DND-41 (cell line): ENCODE data around the gene SEC16B.

Source experiments
- ATAC-seq: fragments of 200-7000 bp; cut with Tn5 transposase; 3 replicates; pipeline ENCODE4 v1.9.1; 2021; ENCODE audit warnings: low read depth; ENCODE audit not compliant: insufficient read depth
- DNase-seq: peaks from one replicate; pipeline ENCODE4 v3.0.0-alpha.2; 2020
- H2AFZ ChIP-seq: 2 replicates; pipeline ENCODE4 v1.6.0; 2012; ENCODE audit warnings: low read depth, low read length
- H3K27ac ChIP-seq: 2 replicates; pipeline ENCODE4 v1.5.1; 2012; ENCODE audit warnings: low read length, inconsistent platforms
- H3K27me3 ChIP-seq: fragments of 200-600 bp; sonication (generic); 2 replicates; pipeline ENCODE4 v1.6.0; 2012; ENCODE audit warnings: low read length, mild to moderate bottlenecking, inconsistent platforms; ENCODE audit not compliant: insufficient read depth, poor library complexity
- H3K36me3 ChIP-seq: 2 replicates; pipeline ENCODE4 v1.5.1; 2012; ENCODE audit warnings: low read length, inconsistent platforms; ENCODE audit not compliant: insufficient read depth
- H3K4me1 ChIP-seq: 2 replicates; pipeline ENCODE4 v1.5.1; 2012; ENCODE audit warnings: mild to moderate bottlenecking, low read length; ENCODE audit not compliant: insufficient read depth
- H3K4me2 ChIP-seq: 2 replicates; pipeline ENCODE4 v1.6.0; 2012; ENCODE audit warnings: mild to moderate bottlenecking, moderate library complexity, low read length, inconsistent platforms; ENCODE audit not compliant: insufficient read depth
- H3K4me3 ChIP-seq, 2 experiments: fragments of 200-600 bp in 1 of 2; shearing (Covaris generic) in 1 of 2; 2 replicates each; pipeline ENCODE4 v1.5.1; 2012 to 2016; ENCODE audit warnings: inconsistent platforms in 2 of 2, low read length in 2 of 2, mild to moderate bottlenecking in 2 of 2, low read depth in 1 of 2, moderate library complexity in 1 of 2
- H3K79me2 ChIP-seq: 2 replicates; pipeline ENCODE4 v1.6.0; 2012; ENCODE audit warnings: low read length, inconsistent platforms; ENCODE audit not compliant: insufficient read depth
- H3K9ac ChIP-seq: 2 replicates; pipeline ENCODE4 v1.6.0; 2012; ENCODE audit warnings: low read depth, mild to moderate bottlenecking, inconsistent platforms, low read length, moderate library complexity
- H3K9me3 ChIP-seq: 2 replicates; pipeline ENCODE4 v1.5.1; 2012; ENCODE audit warnings: low read length, moderate library complexity, mild to moderate bottlenecking, inconsistent platforms; ENCODE audit not compliant: insufficient read depth, severe bottlenecking
- H4K20me1 ChIP-seq: 2 replicates; pipeline ENCODE4 v1.6.0; 2012; ENCODE audit warnings: low read length; ENCODE audit not compliant: insufficient read depth
- EZH2 ChIP-seq: IDR thresholded peaks from 3 replicates; pipeline ENCODE4 v1.6.1; 2012; ENCODE audit warnings: borderline replicate concordance, low read depth, mild to moderate bottlenecking, moderate library complexity, low read length, inconsistent platforms; ENCODE audit not compliant: severe bottlenecking
- TF ChIP-seq, protein P1 (sequence below): IDR thresholded peaks from 2 replicates; pipeline ENCODE4 v1.5.1; 2012; ENCODE audit warnings: borderline replicate concordance, low read length, moderate library complexity, mild to moderate bottlenecking; ENCODE audit not compliant: poor library complexity, severe bottlenecking; ENCODE audit errors: extremely low read depth

Gene SEC16B

GRCh38 chr1:177966199-177966598 is 3.7 kb downstream of the SEC16B start:
- Histone ChIP-seq H3K79me2 (no peaks in the 10 kb centered on the region), H3K4me1 (no peaks in the 10 kb centered on the region), H3K27ac (no peak overlapping the region)

GRCh38 chr1:177965293-177965692 is 4.6 kb downstream of the SEC16B start:
- Histone ChIP-seq H3K79me2 (no peaks in the 10 kb centered on the region), H2AFZ (no peak overlapping the region), H3K4me2 (no peak overlapping the region), H3K36me3 (no peaks in the 10 kb centered on the region), H3K27me3 (no peaks in the 10 kb centered on the region), H3K4me3 (no peak overlapping the region), H3K4me1 (no peaks in the 10 kb centered on the region), H3K9ac (no peak overlapping the region), H3K9me3 (no peaks in the 10 kb centered on the region), H3K27ac (no peak overlapping the region), H4K20me1 (no peaks in the 10 kb centered on the region)
- ATAC-seq (no peak), DNase-seq (no peak)
- TF ChIP-seq EZH2 = no peak
- TF ChIP-seq, protein P1, sequence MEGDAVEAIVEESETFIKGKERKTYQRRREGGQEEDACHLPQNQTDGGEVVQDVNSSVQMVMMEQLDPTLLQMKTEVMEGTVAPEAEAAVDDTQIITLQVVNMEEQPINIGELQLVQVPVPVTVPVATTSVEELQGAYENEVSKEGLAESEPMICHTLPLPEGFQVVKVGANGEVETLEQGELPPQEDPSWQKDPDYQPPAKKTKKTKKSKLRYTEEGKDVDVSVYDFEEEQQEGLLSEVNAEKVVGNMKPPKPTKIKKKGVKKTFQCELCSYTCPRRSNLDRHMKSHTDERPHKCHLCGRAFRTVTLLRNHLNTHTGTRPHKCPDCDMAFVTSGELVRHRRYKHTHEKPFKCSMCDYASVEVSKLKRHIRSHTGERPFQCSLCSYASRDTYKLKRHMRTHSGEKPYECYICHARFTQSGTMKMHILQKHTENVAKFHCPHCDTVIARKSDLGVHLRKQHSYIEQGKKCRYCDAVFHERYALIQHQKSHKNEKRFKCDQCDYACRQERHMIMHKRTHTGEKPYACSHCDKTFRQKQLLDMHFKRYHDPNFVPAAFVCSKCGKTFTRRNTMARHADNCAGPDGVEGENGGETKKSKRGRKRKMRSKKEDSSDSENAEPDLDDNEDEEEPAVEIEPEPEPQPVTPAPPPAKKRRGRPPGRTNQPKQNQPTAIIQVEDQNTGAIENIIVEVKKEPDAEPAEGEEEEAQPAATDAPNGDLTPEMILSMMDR = no peak

More at GRCh38 chr1:177966199-177966598, 3.7 kb downstream of the SEC16B start:
- DNase-seq = no peak
- Histone ChIP-seq H3K36me3 (no peaks in the 10 kb centered on the region), H2AFZ (no peak overlapping the region), H4K20me1 (no peaks in the 10 kb centered on the region), H3K27me3 (no peaks in the 10 kb centered on the region), H3K4me2 (no peak overlapping the region), H3K9me3 (no peaks in the 10 kb centered on the region), H3K9ac (no peak overlapping the region), H3K4me3 (no peak overlapping the region)
- ATAC-seq = no peak
- TF ChIP-seq, protein P1 = no peak
- no peak for TF ChIP-seq EZH2

- no peak overlapping the region for H2AFZ ChIP-seq
- TF ChIP-seq, protein P1 = no peak
- TF ChIP-seq EZH2 = no peak
- H3K9ac ChIP-seq = no peak overlapping the region
- no peak overlapping the region for H3K27ac ChIP-seq
- H3K9me3 ChIP-seq = no peaks in the 10 kb centered on the region
- H3K4me1 ChIP-seq = no peaks in the 10 kb centered on the region
- H3K4me3 ChIP-seq = no peak overlapping the region
- no peak for ATAC-seq
- H3K36me3 ChIP-seq = no peaks in the 10 kb centered on the region
- no peaks in the 10 kb centered on the region for H4K20me1 ChIP-seq
- H3K79me2 ChIP-seq = no peaks in the 10 kb centered on the region
- no peak overlapping the region for H3K4me2 ChIP-seq
- H3K27me3 ChIP-seq = no peaks in the 10 kb centered on the region
- DNase-seq = no peak
Observed at GRCh38 chr1:177964336-177964735, 5.5 kb downstream of the SEC16B start.
